ENCODE results near the gene SESN1.

- TF ChIP-seq CTCF (IDR thresholded peaks at IDR 0.05) (no peak), POLR2A (IDR thresholded peaks at IDR 0.05) (no peak)
Observed at GRCh38 chr6:109097661-109098060, 3.0 kb upstream of the SESN1 start.
